Activated CD8-positive, alpha-beta memory T cell treated with anti-CD3 and anti-CD28 coated beads for 24 hours (primary cell): Measurements from ENCODE around the gene MRPS9.

Experiments used
- DNase-seq: peaks from one replicate; pipeline ENCODE4 v3.0.0-alpha.2; 2020

MRPS9 gene

GRCh38 chr2:105126336-105126735 lies 88.5 kb downstream of the MRPS9 start:
- DNase-seq = no peak

- DNase-seq = no peak
Observed at GRCh38 chr2:105127289-105127915, 89.5 kb downstream of the MRPS9 start.

GRCh38 chr2:105129722-105130232 lies 91.9 kb downstream of the MRPS9 start:
- no peak for DNase-seq

- no peak for DNase-seq
Observed at GRCh38 chr2:105130546-105130945, 92.7 kb downstream of the MRPS9 start.

DNA sequence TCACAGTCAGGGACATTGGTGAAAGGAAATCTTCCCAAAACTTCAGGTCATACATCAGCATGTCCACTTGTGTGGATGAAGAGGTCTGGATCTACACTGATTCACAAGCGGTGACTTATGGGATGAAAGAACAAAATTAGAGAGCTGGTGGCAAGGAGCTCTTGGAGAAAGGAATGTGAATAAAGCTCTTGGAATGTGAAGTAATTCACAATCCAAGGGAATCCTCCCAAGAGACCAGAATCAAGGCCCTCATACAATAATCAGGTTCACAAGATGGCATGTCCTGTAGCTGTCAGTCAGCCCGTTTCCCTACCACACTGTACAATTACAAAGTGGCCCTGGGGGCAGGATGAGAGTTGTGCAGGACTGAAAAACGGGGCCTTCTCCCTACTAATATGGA lies 96.2 kb downstream of the MRPS9 start:
- DNase-seq = no peak

- DNase-seq = no peak
Observed at GRCh38 chr2:105135436-105135835, 97.6 kb downstream of the MRPS9 start.

- DNase-seq = no peak
Observed at GRCh38 chr2:105136394-105136793, 98.5 kb downstream of the MRPS9 start.

DNA sequence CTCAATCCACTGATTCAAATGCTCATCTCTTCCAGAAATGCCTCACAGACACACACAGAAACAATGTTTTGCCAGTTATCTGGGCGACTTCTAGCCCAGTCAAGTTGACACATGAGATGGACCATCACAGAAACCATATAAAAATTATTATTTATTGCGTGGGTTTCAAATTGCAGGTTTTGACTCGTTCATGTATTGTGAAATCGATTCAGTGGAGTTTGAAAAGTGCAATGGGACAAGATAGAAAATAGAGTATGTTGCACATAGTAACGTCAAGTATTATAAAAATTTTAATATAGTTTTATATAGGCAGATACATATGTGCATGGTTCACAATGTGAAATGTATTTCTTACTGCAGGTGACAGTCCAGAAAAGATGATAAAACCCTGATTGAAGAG lies 100.8 kb downstream of the MRPS9 start:
- DNase-seq = no peak

- DNase-seq = no peak
Observed at GRCh38 chr2:105139556-105140239, 101.8 kb downstream of the MRPS9 start.

DNA sequence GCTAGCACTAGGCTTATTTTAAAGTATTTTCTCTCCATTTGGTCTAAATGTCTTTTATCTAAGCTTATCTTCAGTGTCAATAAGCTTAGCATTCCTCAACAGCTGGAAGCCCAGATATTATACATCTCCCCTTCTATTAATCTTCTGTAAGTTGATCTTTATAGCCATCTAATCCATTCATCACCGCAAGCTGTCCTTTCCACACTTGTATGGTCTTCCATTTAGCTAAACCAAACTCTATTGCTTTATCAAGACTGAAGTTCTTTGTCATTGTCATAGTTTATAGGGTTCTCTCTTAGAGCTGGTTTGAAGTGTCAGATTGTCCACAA lies 102.3 kb downstream of the MRPS9 start:
- no peak for DNase-seq

DNA sequence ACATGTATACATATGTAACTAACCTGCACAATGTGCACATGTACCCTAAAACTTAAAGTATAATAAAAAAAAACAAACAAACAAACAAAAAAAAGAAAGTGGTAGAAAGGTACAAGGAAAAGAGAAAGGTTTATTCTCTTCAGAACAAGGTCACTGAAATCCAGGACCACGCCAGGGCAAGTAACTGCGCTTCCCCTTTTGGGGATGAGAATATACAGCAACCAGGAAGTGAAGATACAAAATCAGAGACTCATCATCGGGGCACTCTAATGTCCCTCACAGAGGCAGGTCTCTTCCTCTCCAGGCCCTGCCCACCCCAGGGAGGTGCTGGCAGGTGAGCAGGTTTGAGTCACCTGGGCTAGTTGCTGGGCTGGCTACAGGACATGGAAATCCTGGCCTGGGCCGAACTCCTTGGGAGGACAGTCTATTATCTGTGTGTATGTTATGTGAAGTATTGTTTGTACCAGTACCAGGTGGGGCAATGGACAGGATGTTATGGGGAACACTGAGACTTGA lies 103.3 kb downstream of the MRPS9 start:
- no peak for DNase-seq

GRCh38 chr2:105142239-105142638 lies 104.4 kb downstream of the MRPS9 start:
- no peak for DNase-seq

DNA sequence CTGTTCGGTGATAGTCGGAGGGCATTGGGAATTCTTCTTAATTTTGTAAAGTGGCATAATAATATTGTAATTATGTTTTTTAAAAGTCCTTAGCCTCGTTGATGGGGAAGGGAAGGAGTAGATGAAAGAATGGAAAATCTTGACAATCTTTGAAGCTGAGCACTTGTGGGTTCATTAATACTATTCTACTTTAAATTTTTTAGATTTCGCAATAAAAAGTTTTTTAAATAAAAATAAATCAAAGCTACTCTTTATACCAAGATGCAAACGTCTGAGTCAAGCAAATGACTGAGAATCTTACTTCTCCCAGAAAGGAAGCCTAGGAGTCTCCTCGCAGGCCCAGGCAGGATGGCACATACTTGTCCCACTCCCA lies 105.2 kb downstream of the MRPS9 start:
- no peak for DNase-seq

GRCh38 chr2:105143467-105144151 lies 105.7 kb downstream of the MRPS9 start:
- DNase-seq = peak; percentile 65

GRCh38 chr2:105144152-105144940 lies 106.5 kb downstream of the MRPS9 start:
- no peak for DNase-seq

DNA sequence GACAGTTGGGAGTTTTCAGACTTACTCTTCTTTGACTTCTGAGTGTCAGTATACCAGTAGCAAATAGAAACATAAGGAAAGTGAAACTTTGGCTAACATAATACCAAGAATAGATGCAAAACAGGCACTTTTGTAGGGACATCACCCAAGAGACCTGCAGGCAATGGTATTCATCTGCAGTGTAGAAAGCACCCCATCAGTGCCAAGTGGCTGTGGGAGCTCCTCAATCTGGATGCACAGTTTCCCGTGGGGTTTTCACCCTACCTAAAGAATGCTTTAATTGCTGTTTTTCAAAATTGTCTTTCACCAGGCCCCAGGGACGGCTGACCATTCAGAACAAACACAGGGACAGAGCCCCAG lies 107.1 kb downstream of the MRPS9 start:
- DNase-seq = no peak

GRCh38 chr2:105149272-105149671 lies 111.4 kb downstream of the MRPS9 start:
- DNase-seq = no peak
